GM18505 (cell line): ENCODE results near the gene R3HDML.
"Not testable (repeated sequence)": the region's sequence is repeated elsewhere in the genome, so short reads cannot be mapped to it uniquely, and the experiment has no call there.

Source experiments
- ATAC-seq: cut with Tn5 transposase; IDR thresholded peaks from one replicate; pipeline ENCODE4 v1.9.1; 2021; ENCODE audit not compliant: unreplicated experiment
- POLR2A ChIP-seq: IDR thresholded peaks from 4 replicates; pipeline ENCODE4 v1.6.1; 2011; ENCODE audit warnings: borderline replicate concordance; ENCODE audit not compliant: insufficient read depth, insufficient read length; ENCODE audit errors: extremely low read depth

R3HDML gene

DNA sequence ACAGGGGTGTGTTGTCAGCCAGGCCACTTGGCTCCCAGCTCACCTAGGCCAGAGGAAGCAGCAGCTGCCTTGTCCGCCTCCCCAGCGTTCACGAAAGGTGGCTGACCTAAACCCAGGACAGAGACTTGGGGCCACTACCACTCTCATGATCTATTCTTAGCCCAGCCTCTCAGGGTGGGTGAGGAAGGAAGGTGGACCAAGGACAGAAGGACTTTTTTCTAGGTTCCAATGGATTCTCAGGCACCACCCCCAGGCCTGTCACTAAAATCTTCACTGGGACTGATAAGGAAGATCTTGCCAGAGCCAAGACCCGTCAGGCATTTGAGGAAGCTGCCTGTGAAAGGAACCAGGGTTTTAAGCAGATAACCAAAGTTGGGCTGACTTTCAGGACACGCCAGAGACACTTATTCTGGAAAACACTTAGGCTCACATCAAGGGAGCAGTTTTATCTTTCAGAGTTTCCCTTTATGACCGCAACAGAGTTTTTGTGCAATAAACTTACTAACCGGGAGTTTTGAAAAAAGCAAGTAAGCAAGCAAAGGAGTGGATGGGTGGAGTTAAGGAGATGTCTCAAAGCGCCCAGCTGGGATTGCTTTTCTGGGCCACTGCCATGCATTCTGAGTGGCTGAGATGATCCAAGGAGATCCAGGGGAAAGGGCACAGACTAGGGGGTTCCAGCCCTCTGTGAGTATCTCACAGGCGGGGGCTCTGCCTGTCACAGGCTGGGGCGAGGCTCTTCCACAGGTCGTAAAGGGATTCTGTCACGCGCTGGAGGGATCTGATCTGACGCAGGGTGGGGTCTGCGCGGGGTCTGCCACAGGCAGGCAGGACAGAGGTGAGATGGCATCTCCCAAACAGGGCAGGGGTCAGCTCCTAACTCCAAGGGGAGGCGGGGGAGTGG, 26.8 kb upstream of the R3HDML start:
- ATAC-seq, result peak; percentile 15
- no peak for TF ChIP-seq POLR2A

DNA sequence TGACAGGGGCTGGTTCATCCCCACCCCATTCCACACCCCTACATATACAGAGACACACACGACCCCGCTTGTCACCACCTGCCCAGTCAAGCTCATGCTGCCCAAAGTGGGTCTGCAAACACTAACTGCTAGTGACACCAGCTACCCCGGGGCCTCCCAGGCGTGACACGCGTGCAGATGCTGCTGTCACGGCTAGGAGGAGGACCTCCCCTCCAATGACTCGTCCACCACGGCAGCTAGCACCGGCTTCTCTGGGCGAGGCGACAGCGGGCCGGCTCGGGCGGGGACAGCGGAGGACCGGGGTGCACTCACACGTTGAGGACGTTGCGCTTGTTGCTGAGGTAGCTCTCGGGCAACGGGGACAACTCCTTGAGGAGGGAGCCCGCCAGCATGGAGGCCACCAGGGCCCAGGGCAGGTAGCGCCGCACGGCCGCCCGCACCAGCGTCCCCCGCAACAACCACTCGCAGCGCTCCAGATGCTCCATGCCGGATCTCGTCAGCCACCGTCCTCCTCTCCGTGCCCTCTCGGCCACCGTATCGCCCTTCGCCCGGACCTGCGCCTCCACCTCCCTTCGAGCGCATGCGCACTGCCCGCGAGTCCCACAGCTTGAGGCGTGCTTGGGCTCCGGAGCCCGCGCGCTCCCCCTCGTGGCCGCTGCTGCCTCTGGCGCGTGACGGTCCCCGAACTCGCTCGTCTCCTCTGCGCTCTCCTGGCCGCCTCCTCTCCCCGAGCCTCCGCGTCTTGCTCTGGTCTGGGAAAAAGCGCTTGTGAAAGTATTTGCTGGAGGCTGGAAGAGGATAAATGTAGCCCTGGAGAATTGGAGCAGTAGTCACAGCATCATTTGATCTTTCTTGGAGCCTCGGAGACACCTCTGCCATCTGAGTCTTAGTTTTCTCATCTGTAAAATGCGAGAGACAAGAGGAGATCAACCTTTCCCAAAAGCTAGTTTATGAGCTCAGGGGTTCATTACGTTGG, 25.9 kb upstream of the R3HDML start, which contains the start of gene FITM2:
TSS of gene FITM2 (minus strand) at position 539 of the 976 bp plus-strand sequence. CDS start at position 485, 54 bp downstream.
- peak; percentile 66 for TF ChIP-seq POLR2A

GRCh38 chr20:44314870-44315269, 22.0 kb upstream of the R3HDML start:
- no peak for ATAC-seq
- TF ChIP-seq POLR2A, result no peak

More for the DNA sequence above, 25.9 kb upstream of the R3HDML start, which contains the start of gene FITM2:
- ATAC-seq, result peak; percentile 91

DNA sequence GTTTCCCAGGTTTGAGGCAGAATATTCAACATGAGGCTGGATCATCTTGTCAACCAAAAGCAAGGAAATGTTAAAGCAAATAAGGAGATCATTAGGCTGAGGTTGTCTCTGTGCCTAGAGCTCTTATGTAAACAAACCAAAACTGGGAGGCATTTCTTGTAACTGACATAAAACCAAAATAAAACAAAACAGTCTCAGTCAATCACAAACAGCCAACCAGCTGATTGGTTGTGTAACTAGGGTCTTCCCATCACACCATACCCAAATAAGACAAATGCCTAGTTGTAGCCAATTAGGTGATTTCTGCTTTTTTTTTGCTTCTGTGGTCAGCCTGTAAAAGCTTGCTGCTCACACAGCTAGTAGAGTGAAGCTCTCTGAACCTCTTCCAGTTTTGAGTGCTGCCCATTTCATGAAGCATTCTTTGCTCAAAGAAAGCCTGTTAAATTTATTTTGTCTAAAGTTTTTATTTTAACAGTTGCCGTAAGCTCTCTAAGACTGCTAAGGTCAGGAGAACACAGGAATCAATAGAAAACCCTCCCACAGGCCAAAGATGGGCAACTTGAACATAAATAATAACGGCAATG, 16.9 kb upstream of the R3HDML start:
- no peak for ATAC-seq
- TF ChIP-seq POLR2A, result no peak

GRCh38 chr20:44324343-44324742, 12.5 kb upstream of the R3HDML start:
- no peak for ATAC-seq
- TF ChIP-seq POLR2A, result no peak

GRCh38 chr20:44326391-44327159, 10.3 kb upstream of the R3HDML start:
- ATAC-seq, result no peak
- TF ChIP-seq POLR2A, result no peak

DNA sequence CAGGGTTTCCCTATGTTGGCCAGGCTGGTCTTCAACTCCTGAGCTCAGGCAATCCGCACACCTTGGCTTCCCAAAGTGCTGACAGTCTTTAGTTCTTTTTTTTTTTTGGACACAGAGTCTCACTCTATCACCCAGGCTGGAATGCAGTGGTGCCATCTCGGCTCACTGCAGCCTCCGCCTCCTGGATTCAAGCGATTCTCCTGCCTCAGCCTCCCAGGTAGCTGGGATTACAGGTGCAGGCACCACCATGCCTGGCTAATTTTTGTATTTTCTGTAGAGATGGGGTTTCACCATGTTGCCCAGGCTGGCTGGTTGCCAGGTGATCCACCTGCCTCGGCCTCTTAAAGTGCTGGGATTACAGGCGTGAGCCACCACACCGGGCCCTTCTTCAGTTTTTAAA, 9.1 kb upstream of the R3HDML start:
- not testable (repeated sequence) for ATAC-seq

- no peak for TF ChIP-seq POLR2A
- ATAC-seq, result no peak
Measured at GRCh38 chr20:44328428-44328827, 8.4 kb upstream of the R3HDML start.

- no peak for ATAC-seq
- no peak for TF ChIP-seq POLR2A
Measured at GRCh38 chr20:44331201-44331600, 5.6 kb upstream of the R3HDML start.

DNA sequence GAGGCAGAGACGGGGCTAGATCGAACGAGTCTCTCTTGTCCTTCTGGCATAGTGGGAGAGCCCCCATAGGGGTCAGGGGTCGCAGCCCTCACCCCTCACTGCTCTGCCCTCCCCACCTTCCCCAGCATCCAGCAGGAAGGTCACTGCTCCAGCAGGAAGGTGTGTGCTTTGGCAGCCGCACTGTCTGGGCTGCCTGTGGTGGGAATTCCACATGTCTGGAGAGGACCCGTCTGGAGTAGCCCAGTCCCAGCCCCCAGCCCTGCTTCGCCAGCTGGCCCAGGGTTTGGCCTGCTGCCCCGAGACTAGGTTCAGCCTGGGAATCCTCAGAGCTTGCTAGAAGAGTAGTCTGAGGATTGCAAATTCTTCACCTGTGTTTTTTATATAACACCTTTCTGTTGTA, 2.5 kb upstream of the R3HDML start:
- no peak for TF ChIP-seq POLR2A
- ATAC-seq, result no peak

GRCh38 chr20:44334709-44335108, 2.1 kb upstream of the R3HDML start:
- no peak for ATAC-seq
- TF ChIP-seq POLR2A, result no peak

DNA sequence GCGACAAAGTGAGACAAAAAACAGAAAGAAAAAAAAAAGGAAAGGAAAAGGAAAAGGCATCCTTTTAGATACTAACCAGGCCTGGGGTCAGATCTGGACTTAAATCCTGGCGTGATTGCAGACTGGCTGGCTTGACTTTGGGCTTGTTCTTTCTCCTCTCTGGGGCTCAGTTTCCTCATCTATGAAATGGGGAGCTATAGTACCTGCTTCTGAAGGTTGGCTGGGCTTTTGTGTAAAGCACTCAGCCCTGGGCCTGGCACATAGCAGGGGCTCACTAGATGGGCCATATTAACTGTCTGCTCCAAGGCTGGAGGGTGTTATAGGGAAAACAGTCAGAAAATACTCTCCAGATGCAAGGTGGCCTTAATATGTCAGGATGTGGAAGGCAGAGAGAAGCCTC, 1.2 kb upstream of the R3HDML start:
- ATAC-seq, result no peak
- TF ChIP-seq POLR2A, result no peak

- TF ChIP-seq POLR2A, result no peak
Measured at GRCh38 chr20:44336086-44336485, 757 bp upstream of the R3HDML start.

DNA sequence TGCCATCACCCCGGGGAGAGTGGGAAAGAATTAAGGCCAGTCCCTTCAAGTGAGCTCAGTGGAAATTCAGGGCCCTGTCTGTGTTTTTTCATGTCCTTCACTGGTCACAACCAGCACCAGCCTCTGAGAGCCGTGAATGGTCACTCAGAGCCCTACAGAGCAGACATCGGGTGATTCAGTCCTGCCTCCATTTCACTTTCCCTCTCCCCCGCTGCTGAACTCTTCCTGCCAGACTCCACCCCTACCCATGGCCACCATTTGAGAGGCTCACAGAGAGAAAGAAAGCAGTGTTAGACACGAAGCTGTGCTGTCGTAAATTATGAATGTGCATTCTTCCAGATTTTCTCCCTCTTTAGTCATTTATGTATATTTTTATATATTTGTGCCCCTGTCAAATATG, 5.4 kb downstream of the R3HDML start:
- no peak for TF ChIP-seq POLR2A
- no peak for ATAC-seq

More at GRCh38 chr20:44336086-44336485, 757 bp upstream of the R3HDML start:
- no peak for ATAC-seq
